K562 (cell line): ENCODE measurements around the gene CAMK2A. TPM values are rescaled to one million over a fixed set of nuclear protein-coding genes. Genes with fewer than 3 reads are reported as not detected.
A peak's percentile ranks its signal among the peaks of the same experiment; 100 is the strongest.

ENCODE experiments used
- ATAC-seq: fragments of 200-7000 bp; cut with Tn5 transposase; 3 replicates; pipeline ENCODE4 v1.9.1; 2020; ENCODE audit warnings: moderate library complexity
- BruUV-seq: library from RNA; stranded (reverse); fragments of 400-500 nt; replicated peaks from 2 replicates; lab custom pipeline; 2021; lab: Mats Ljungman, UMichigan
- CTCF ChIA-PET: fragments of 300-600 bp; formaldehyde crosslinking; extraction: SDS; loops from one replicate; lab custom pipeline; 2021; ENCODE audit warnings: low intra/inter-chr PET ratio; lab: Yijun Ruan, JAX
- POLR2A ChIA-PET: fragments of 300-600, 350-650 bp; sonication (Branson Sonifier 250); formaldehyde crosslinking; extraction: SDS; loops from one replicate; lab custom pipeline; 2021; ENCODE audit warnings: antibody characterized with exemption, inconsistent platforms; lab: Yijun Ruan, JAX
- DNase-seq, 4 experiments: peaks; one replicate each; pipeline versions ENCODE4 v3.0.0 to v3.0.0-alpha.2; 2011 to 2018; ENCODE audit warnings: low spot score in 3 of 4, mixed read lengths in 3 of 4; ENCODE audit errors: extremely low read depth in 1 of 4
- FAIRE-seq: peaks from 2 replicates; lab custom pipeline; 2011; peaks lifted over from hg19 to GRCh38; lab: Jason Lieb, UNC
- H2AFZ ChIP-seq: 2 replicates; pipeline ENCODE4 v1.6.0; 2011; ENCODE audit warnings: low read depth, low read length, control low read depth, inconsistent platforms
- H3K27ac ChIP-seq: fragments of 200-600 bp; 3 replicates; pipeline ENCODE4 v1.8.0; 2011; ENCODE audit warnings: low read depth, mild to moderate bottlenecking, control low read depth, inconsistent platforms, low read length, moderate library complexity, mixed read lengths; ENCODE audit errors: extremely low read depth
- H3K27me3 ChIP-seq, 2 experiments: fragments of 300-600 bp in 1 of 2; 2 replicates in 1 of 2; 3 replicates in 1 of 2; pipeline versions ENCODE4 v1.6.0 to v1.8.0; 2011; ENCODE audit warnings: inconsistent platforms in 2 of 2, low read length in 2 of 2, mild to moderate bottlenecking in 1 of 2, mixed read lengths in 1 of 2, moderate library complexity in 1 of 2; ENCODE audit not compliant: control insufficient read depth in 2 of 2, insufficient read depth in 2 of 2
- H3K36me3 ChIP-seq: fragments of 300-600 bp; 3 replicates; pipeline ENCODE4 v1.8.0; 2011; ENCODE audit warnings: mild to moderate bottlenecking, low read length, inconsistent platforms; ENCODE audit not compliant: control insufficient read depth, insufficient read depth
- H3K4me1 ChIP-seq, 2 experiments: fragments of 200-600 bp in 1 of 2; replicated peaks in 1 of 2; 2 replicates in 1 of 2; 3 replicates in 1 of 2; pipeline versions ENCODE4 v1.5.1 to v1.8.0; 2011; ENCODE audit warnings: inconsistent platforms in 2 of 2, low read length in 2 of 2, mild to moderate bottlenecking in 1 of 2, mixed read lengths in 1 of 2, moderate library complexity in 1 of 2; ENCODE audit not compliant: control insufficient read depth in 2 of 2, insufficient read depth in 2 of 2
- H3K4me2 ChIP-seq: 2 replicates; pipeline ENCODE4 v1.6.1; 2011; ENCODE audit warnings: low read length, control low read depth, inconsistent platforms, mixed read lengths; ENCODE audit not compliant: insufficient read depth
- H3K4me3 ChIP-seq: fragments of 200-600 bp; sonication (generic), shearing (Covaris generic); 2 replicates; pipeline ENCODE4 v1.5.1; 2016; ENCODE audit warnings: control low read depth, inconsistent platforms
- H3K79me2 ChIP-seq: fragments of 200-600 bp; 3 replicates; pipeline ENCODE4 v1.8.0; 2011; ENCODE audit warnings: low read length, inconsistent platforms; ENCODE audit not compliant: control insufficient read depth, insufficient read depth
- H3K9ac ChIP-seq, 2 experiments: 2 replicates each; pipeline versions ENCODE4 v1.6.0 to v1.6.1; 2011; ENCODE audit warnings: low read depth in 2 of 2, low read length in 2 of 2, control low read depth in 1 of 2, inconsistent platforms in 1 of 2, mild to moderate bottlenecking in 1 of 2, mixed read lengths in 1 of 2; ENCODE audit not compliant: insufficient read depth in 1 of 2
- H3K9me1 ChIP-seq: one replicate; pipeline ENCODE4 v1.6.0; 2011; ENCODE audit warnings: inconsistent platforms, mild to moderate bottlenecking, low read length, moderate library complexity; ENCODE audit not compliant: control insufficient read depth, insufficient read depth
- H3K9me3 ChIP-seq: replicated peaks from 2 replicates; pipeline ENCODE4 v1.5.1; 2011; ENCODE audit warnings: low read depth, low read length, inconsistent platforms; ENCODE audit not compliant: control insufficient read depth, insufficient read depth
- H4K20me1 ChIP-seq: replicated peaks from 2 replicates; pipeline ENCODE4 v1.6.1; 2011; ENCODE audit warnings: low read length, inconsistent platforms, mixed read lengths; ENCODE audit not compliant: control insufficient read depth, insufficient read depth
- DDX20 ChIP-seq: fragments of 450-650 bp; IDR thresholded peaks from 2 replicates; pipeline ENCODE4 v1.6.1; 2016; ENCODE audit warnings: missing genetic modification characterization, low read depth, mild to moderate bottlenecking, missing compliant biosample characterization, moderate library complexity
- L3MBTL2 ChIP-seq: fragments of 450-650 bp; IDR thresholded peaks from 2 replicates; pipeline ENCODE4 v1.6.1; 2016; ENCODE audit warnings: mild to moderate bottlenecking, moderate library complexity
- SPI1 ChIP-seq: IDR thresholded peaks from 2 replicates; pipeline ENCODE4 v1.6.1; 2011; ENCODE audit warnings: low read depth, low read length, control low read depth, borderline replicate concordance
- WGBS: fragments of 100-300 bp; shearing (Covaris generic); methylation state at CpG from one replicate; pipeline ENCODE4 v1.1.6; 2016; ENCODE audit warnings: low coverage, mixed read lengths; ENCODE audit not compliant: insufficient coverage; ENCODE audit errors: missing lambda C conversion rate; 5-methylcytosine and 5-hydroxymethylcytosine counted together
- in situ Hi-C: fragments of 300-500 bp; cut with MboI; formaldehyde crosslinking; loops from 4 replicates; pipeline ENCODE4 v1.15.0; 2018; ENCODE audit warnings: inconsistent platforms, mixed read lengths
- intact Hi-C: fragments of 100-400 bp; cut with micrococcal nuclease; formaldehyde crosslinking; loops from 2 replicates; pipeline ENCODE4 v1.14.2; 2022
- polyA plus RNA-seq, 8 experiments: library from polyadenylated mRNA; depleted of rRNA in 4 of 8; stranded (reverse) in 5 of 8; unstranded in 3 of 8; fragments of >200 nt; fragmentation: Nextera tagmentation in 2 of 8; fragmentation: Illumina TruSeq in 1 of 8; extraction: Ambion mirVana in 2 of 8; extraction: Trizol in 1 of 8; gene quantifications; 2 replicates each; pipeline versions ENCODE4 v1.2.1 to v1.2.3, GENCODE V29; 2011 to 2014; ENCODE audit warnings: inconsistent platforms in 1 of 8, missing spikeins in 1 of 8
- total RNA-seq, 7 experiments: library from RNA; depleted of rRNA in 6 of 7; stranded (reverse); fragments of >200 nt in 6 of 7; fragmentation: Illumina TruSeq in 2 of 7; extraction: Trizol in 2 of 7; gene quantifications; 2 replicates each; pipeline versions ENCODE4 v1.2.1 to v1.2.3, GENCODE V29; 2011 to 2021; ENCODE audit warnings: low replicate concordance in 1 of 7
- TF ChIP-seq, protein P1 (sequence below), 2 experiments: IDR thresholded peaks; 2 replicates each; pipeline ENCODE4 v1.6.1; 2011; ENCODE audit warnings: borderline replicate concordance in 1 of 2, control low read depth in 1 of 2, low read depth in 1 of 2, low read length in 1 of 2, mild to moderate bottlenecking in 1 of 2, mixed read lengths in 1 of 2, moderate library complexity in 1 of 2; ENCODE audit not compliant: insufficient read depth in 1 of 2, insufficient read length in 1 of 2, poor library complexity in 1 of 2, severe bottlenecking in 1 of 2; ENCODE audit errors: extremely low read depth in 1 of 2

Gene CAMK2A
- total and polyA plus RNA-seq, 9 of the 15 experiments (the other 6 are each of a cell fraction or from before 2014, with no cell fraction given): 0.01 to 0.18 (median 0.04) TPM; not detected in 6

DNA sequence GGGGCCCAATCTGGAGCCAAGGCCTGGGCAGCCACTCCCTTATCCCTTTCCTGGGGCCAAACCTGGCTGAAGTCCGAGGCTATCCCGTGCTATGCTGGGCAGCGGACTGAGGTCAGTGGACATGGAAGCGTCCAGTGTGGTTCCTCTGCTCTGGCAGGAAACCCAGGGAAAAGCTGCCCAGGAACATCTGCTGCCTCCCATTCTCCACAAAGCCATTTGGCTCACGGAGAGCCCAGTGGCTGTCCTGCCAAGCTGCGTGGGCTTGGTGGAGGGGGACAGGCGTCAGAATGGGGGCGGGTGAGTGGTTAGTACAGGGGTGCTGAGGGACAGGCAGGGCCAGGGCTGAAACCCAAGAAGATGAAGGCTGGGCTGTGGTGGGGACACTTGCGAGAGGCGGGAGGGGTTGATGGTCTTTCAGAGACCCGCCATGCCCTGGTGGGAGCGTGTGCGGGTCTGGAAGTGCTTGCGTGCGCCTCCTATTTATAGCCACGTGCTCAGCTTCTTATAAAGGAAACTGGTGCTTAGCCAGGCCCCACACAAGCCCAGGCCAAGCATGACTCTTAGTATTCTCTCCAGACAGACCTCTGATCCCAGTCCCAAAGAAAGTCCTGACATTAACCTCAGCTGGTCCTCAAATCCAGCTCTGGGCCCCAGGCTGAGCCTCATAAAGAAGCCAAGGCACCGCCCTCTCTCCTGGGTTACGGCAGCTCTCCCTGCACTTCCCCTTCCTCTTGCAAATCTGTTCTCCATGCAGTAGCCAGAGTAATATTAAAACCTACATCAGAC, 109.1 kb downstream of the CAMK2A start:
- DNase-seq: no peak
- no peaks in the 10 kb centered on the region for H3K79me2 ChIP-seq
- intact Hi-C loops (no loop called here), in situ Hi-C loops (no loop called here)
- H3K4me2 ChIP-seq: no peak overlapping the region
- POLR2A ChIA-PET: interaction anchor here (0.5 to 1.0 kb wide), 3 partner anchors 11 to 348 kb away, joined by 3 to 4 read pairs (median 3); no protein-coding TSS in a partner anchor
- H3K27me3 ChIP-seq: peaks cover 3 to 47% of the 10 kb centered on the region in 2 experiments
- no peak for FAIRE-seq
- H4K20me1 ChIP-seq: peaks cover 3% of the 10 kb centered on the region; the same call in 1 of the 2 replicates
- WGBS: 33% methylated on average over 15 of the region's 18 CpGs
- no peak overlapping the region for H3K27ac ChIP-seq
- peak overlapping the region in 1 of 2 experiments; percentile 33; a peak in 1 of 4 replicates for H3K9ac ChIP-seq
- no peaks in the 10 kb centered on the region for H3K36me3 ChIP-seq
- no TSS peak for BruUV-seq
- TF ChIP-seq, protein P1, sequence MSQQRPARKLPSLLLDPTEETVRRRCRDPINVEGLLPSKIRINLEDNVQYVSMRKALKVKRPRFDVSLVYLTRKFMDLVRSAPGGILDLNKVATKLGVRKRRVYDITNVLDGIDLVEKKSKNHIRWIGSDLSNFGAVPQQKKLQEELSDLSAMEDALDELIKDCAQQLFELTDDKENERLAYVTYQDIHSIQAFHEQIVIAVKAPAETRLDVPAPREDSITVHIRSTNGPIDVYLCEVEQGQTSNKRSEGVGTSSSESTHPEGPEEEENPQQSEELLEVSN (IDR thresholded peaks at IDR 0.05; ENCODE audit: borderline replicate concordance in 1 of 2, extremely low read depth in 1 of 2, insufficient read depth in 1 of 2, insufficient read length in 1 of 2, low read depth in 1 of 2, low read length in 1 of 2, poor library complexity in 1 of 2, severe bottlenecking in 1 of 2): peak in 1 of 2 experiments; percentile 9
- TF ChIP-seq L3MBTL2 (peak; percentile 55), SPI1 (peak; percentile 75; the same call in 1 of the 2 replicates), DDX20 (no peak)
- H3K9me1 ChIP-seq: no peaks in the 10 kb centered on the region
- peaks cover 2 to 4% of the 10 kb centered on the region in 2 experiments; a peak in 3 of 5 replicates for H3K4me1 ChIP-seq
- no peak for ATAC-seq
- CTCF ChIA-PET: no interaction called here
- no peaks in the 10 kb centered on the region for H3K9me3 ChIP-seq
- H3K4me3 ChIP-seq: no peak overlapping the region
- H2AFZ ChIP-seq: 0 out of 2 replicates have a peak overlapping the region, but pooled peaks have one; percentile 24
